ENCODE measurements around the gene ZNF208.
"Not testable (repeated sequence)": the region's sequence is repeated elsewhere in the genome, so short reads cannot be mapped to it uniquely, and the experiment has no call there.

Gene ZNF208

DNA sequence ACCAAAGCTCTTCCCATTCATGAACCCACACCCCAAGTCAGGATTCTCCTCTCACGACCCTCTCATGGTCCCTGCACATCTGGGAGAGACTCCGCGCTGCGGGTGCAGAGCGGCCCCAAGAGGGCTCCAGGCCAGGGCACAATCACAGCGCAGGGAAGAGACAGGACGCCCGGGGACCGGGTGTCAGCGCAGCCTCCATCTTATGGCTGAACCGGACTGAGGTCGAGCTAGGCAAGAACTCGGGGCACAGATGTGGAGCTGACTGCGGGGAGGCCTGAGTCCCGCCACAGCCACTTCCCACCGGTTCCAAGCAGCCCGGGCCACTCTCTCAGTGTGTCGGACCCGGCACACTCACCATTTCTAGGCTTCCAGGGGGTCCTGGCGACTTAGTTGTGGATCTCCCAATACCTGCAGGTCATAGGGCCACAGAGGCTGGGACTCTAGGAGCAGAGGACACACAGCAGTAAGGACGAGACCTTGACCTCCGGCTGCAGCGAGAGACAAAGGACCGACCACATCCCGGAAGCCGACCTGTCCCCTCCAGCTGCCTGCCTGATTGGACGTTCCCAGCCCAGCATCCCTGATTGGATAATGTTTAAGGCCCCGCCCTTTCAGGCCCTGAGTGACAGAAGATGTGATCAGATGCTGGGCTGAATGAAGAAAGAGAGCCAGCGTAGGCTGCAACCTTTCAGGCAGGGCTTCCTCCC, at the start of gene ZNF208:
Gene ZNF208 (minus strand): TSS at position 507 of the 707 bp plus-strand sequence. CDS start 149 bp downstream, at position 358.
- not testable (repeated sequence) for DNase-seq

DNA sequence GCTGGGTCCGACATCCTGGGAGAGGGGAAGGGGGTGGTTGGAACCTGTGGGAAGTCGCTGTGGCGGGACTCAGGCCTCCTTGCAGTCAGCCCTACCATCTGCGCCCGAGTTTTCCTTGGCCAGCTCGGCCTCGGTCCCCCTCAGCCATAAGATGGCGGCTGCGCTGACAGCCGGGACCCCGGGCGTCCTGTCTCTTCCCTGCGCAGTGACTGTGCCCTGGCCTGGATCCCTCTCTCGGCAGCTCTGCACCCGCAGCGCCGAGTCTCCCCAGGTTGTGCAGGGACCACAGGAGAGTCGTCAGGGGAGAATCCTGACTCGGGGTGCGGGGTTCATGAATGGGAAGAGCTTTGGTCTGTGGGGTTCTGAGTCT, 41.9 kb upstream of the ZNF208 start:
- DNase-seq = no peak

DNA sequence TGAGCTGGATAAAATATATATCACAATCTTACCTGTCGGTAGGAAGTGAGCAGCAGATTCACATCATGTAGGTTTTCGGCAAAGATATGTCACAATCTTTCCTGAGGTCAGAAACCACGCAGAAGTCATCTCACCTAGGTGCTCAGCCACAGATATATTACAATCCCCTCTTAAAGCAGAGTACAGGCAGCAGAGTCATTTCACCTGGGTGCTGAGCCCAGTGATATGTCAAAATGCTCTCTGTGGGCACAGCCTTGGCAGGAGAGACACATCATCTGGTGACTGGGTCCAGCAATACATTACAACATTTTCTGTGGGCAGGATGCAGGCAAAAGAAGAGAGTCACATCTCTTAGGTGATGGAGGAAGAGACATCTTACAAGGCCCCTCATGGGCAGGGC, 30.4 kb upstream of the ZNF208 start:
- DNase-seq = not testable (repeated sequence)

DNA sequence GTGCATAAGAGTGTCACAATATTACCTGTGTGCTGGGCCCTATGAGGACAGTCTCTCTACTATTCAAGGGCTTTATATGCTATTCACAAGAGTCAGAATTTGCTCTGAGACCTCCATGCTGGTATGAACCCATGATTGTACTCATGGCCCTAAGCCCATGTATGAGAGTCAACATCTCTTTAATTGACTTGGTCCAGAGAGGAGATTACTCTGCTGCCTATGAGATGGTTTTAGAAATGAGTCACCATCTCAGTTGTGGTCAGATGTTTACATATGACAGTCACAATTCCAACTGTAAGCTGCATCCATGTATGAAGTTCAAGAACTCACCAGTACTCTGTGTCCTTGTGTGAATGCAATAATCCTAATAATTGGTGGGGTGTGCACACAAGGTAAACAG, 19.9 kb upstream of the ZNF208 start:
- DNase-seq = no peak

DNA sequence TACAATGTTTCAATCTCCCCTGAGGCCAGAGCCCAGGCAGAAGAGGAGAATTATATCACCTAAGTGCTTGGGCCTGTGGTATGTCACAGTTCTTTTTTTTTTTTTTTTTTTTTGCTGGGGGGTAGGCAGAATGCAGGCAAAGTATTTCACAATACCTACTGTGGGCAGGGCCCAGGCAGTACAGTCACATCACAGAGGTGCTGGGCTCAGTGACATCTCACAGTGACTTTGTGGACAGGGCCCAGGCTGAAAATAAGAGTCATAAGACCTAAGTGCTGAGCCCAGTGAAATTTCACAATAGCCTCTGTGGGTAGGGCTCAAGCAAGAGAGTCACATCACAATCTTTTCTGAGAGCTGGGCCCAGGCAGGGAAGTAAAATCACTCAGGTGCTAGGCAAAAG, 15.9 kb upstream of the ZNF208 start:
- no peak for DNase-seq

DNA sequence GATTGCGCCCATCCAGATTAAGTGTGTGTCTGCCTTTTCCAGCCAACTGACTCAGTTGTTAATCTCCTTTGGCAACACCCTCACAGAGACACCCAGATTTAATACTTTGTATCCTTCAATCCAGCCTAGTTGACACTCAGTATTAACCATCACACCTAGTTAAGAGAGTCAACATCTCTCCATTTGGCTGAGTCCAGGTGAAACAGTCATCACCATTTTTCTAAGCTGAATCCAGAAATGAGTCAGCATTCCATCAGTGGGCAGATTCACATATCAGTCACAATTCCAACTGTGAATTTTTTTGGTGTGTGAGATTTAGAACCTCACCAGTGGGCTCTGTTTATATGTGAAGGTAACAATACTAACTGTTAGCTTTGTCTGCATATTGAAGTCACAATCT, 14.8 kb upstream of the ZNF208 start:
- DNase-seq = not testable (repeated sequence)

DNA sequence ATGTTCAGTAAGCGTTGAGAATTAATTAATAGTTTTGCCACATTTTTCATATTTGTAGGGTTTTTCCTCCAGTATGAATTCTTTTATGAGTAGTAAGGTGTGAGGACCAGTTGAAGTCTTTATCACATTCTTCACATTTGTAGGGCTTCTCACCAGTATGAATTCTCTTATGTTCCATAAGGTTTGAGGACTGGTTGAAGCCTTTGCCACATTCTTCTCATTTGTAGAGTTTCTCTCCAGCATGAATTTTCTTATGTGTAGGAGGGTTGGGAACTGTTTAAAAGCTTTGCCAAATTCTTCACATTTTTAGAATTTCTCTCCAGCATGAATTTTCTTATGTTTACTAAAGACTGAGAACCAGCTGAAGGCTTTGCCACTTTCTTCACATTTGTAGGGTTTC, 40.3 kb downstream of the ZNF208 start:
- DNase-seq = no peak

DNA sequence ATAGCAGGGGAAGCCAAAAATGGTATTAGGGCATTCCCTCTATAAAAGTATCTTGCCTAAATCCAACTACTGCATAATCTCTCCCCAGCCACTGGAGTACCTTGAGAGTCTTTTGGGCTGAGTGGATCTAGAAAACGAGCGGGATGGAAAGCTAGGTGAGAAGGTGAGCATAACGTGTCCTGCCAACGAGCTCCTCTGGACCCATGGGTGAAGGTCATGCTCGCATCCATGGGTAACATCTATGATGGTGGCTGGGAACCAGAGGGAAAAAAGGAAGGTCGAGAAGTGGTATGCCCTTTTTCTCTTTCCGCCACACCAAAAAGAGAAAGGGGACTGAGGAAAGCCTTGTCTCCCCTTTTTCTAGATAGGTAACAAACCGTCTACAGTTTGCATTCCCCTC, 63.0 kb downstream of the ZNF208 start:
- DNase-seq = no peak

DNA sequence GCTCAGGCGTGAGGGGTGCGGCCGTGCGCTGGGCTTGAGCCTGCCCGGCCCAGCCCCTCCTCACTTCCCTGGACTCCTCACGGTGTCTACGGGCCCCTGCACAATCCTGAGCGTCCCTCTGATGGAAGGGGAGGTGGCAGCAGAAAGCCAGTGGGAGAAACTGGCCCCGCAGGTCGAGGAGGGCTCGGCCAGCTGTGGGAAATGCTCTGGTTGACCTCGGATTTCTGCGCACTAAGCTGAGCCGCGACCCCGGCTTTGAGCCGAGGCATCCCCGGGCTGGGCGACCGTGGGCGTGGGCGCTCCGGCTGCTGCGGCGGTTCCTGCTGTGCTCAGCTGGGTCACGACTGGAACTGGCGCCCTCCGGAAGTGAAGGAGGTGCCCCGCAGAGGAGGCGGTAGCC, 70.1 kb downstream of the ZNF208 start:
- no peak for DNase-seq

DNA sequence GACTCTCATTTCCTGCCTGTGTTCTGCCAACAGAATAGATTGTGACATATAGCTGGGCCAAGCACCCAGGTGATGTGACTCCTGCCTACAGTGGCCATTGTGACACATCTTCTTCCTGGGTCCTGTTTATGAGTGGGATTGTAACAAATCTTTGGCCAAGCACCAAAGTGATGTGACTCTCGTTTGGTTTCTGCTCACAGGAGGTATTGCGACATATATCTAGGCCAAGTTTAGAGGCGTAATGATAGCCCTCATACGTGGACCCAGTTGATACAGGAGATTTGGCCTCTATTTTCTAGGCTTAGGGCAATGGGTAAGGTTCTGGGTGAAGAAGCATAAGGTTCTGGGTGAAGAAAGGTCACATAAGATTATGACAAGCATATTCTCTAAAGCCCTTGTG, 76.2 kb downstream of the ZNF208 start:
- no peak for DNase-seq

DNA sequence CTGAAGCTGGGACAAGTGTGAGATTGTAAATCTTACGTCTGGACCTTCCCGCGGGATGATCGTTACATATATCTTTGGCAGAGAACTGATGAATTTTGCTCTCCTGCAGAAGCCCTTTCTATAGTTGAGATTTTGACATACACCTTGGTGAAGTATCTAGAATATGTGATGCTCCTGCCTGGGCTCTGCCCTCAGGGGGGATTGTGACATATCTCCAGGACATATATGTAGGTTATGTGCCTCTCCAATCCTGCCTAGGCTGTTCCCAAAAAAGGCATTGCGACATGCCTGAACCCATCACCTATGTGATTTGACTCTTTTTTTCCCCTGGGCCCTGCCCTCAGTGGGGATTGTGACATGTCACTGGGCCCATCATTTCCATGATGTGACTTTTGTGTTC, 76.6 kb downstream of the ZNF208 start:
- DNase-seq = no peak

DNA sequence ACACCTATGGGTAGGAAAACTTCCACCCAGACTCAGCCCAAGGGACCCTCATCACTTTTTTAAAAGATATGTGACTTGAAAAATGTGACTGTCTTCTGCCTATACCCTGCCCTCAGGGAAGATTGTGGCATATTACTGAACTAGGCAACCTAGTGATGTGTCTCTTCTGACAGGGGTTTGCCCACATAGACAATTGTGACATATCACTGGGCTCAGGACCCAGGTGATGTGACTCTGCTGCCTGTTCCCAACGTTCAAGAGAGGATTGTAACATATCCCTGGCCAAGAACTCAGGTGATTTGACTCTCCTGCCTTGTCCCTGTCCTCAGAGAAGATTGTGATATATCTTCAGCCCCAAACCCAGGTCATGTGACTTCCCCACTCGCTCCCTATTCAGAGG, 88.5 kb downstream of the ZNF208 start:
- DNase-seq = no peak

DNA sequence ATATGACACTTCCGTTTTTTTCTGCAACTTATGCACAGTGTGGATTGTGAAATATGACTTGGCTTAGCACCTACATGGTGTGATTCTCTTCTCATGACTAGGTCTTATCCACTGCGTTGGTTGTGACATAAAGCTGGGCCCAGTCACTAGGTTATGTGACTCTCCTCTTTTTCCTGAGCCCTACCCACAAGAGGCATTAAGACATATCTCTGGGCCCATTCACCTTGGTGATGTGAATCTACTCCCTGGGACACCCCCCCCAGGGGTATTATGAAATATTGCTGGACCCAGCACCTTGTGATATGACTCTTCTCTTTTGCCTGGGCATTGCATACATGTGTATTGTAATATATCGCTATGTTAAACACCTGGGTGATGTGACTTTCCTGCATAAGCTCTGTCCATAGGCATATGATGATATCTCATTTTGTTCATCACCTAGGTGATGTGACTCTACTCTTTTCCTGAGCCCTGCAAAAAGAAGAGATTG, 89.0 kb downstream of the ZNF208 start:
- DNase-seq = no peak

DNA sequence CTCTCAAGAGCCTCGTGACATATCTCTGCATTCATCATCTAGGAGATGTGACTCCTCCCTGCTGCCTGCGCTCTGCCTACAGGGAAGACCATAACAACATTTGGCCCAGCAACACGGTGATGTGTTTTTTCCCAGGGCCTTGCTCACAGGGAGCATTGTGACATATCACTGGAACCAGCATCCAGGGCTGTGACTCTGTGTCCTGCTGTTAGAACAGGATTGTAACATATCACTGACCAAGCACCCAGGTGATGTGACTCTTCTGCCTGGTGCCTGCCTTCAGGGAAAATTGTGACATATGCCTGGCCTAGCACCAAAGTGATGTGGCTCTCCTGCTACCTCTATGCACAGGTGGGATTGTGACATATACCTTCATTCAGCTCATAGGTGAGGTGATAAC, 95.3 kb downstream of the ZNF208 start:
- no peak for DNase-seq

DNA sequence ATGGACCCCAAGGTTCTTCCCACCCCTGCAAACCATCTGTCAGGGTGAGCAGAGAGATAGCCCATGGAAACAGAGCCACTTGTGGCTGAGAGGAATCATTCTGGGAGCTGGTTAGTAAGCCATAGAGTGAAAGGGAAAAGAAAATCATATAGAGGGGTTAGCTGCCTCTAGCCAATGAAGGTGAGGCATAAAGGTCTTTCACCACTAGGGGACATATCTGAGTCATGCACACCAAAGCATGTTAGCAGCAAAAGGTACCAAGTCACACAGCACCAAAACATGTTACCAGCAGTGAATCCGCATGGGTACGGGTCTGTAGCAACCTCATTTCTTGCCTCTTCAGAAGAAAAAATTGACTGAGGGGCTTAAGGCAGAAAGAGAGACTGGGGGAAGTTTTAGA, 98.1 kb downstream of the ZNF208 start:
- no peak for DNase-seq

DNA sequence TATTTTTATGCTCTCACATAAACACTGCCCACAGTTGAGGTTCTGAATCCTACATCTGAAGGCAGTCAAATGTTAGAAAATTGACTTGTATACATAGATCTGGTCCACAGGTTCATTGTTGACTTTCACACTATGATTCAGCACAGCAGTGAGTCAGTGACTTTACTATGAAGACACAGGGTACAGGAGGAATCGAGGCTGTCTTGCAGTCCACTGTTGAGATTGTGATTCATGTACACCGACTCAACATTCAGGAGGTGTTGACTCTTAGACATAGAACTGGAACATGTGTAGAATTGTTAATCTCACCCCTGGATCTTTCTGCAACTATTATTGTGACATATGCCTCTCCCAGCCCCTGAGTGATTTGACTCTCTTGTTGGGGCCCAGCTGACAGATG, 100.4 kb downstream of the ZNF208 start:
- DNase-seq = no peak

DNA sequence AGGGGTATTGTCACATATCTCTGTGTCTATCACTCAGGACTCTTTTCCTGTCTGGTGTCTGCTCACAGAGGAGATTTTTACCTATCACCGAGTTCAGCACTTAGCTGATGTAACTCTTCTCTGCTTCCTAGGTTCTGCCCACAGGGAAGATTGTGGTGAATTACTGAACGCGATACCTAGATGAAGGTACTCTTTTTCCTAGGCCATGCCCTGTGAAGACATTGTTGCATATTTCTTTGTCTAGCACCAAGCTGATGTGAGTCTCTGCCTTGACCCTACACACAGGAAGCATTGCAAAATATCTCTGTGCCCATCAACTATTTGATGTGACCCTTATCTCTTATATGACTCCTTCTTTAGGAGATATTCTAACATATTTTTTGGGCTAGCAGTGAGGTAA, 102.7 kb downstream of the ZNF208 start:
- no peak for DNase-seq

DNA sequence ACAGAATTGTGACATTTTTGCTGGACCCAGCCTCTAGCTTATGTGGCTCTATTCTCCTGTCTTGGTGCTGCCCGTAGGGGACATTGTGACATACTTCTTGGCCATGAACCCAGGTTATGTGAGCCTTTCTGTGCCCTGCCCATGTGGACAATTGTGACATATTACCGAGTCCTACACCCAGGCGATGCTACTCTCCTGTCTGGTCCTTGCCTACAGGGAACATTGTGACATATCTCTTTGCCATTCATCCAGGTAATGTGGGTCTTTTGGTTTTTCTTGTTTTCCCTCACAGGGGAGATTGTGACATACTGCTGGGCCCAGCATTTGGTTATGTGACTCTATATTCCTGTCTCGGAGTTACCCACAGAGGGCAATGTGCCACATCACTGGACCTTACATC, 103.2 kb downstream of the ZNF208 start:
- DNase-seq = no peak

DNA sequence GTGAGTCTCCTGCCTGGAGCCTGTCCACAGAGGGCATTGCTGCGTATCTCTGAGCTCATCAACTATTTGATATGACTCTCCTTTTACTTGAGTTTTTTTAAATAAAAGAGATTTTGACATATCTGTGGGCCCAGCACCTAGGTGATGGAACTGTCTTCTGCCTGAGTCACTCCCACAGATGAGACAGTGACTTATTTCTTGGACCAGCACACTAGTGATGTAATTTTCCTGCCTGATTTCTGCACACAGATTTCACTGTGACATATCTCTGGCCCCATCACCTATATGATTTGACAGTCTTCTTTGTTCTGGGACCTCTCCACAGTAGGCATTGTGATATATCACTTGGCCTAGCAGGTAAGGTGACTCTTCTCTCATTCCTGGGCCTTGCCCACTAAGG, 108.2 kb downstream of the ZNF208 start:
- no peak for DNase-seq

DNA sequence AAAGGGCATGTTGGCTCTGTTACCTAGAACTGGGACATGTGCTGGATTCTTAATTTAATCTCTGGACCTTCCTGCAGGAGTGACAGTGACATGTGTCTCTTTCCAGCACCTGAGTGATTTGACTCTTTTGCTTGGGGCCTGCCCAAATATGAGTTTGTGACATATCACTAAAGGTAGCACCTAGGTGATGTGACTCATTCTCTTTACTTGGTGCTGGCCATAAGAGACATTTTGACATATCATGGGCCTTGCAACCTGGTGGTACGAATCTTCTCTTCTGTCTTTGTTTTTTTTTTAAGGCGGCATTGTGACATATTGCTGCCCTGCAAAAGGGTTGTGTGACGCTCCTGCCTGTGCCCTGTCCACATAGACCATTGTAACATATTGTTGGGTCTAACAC, 108.9 kb downstream of the ZNF208 start:
- no peak for DNase-seq

DNA sequence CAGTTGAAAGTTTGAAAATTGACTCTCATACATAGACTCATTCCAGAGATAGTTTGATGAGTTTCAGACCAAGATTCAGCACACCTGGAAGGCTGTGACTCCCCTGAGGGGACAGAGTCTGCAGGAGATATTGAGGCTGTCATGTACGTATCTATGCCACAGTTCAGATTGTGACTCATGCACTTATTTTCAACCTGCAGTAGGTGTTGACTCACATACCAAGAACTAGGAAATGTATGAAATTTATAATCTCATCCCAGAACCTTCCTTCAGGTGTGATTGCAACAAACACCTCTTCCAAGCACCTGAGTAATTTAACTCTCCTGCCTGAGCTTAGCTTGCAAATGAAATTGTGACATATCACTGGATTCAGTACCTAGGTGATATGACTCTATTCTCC, 110.3 kb downstream of the ZNF208 start:
- DNase-seq = no peak

DNA sequence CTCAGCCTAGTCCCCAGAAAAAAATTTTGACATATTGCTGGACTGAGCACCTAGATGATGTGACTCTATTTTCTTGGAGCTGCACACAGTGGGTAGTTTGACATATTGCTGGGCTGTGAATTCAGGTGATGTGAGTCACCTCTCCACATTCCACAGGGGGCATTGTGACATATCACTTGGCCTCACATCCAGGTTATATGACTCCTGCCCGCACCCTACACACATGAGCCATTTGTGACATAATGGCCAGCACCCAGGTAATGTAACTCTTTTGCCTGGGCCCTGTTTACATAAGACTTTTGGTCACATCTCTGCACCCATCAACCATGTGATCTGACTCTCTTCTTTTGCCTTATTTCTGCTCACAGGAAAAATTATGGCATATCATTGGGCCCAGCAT, 119.7 kb downstream of the ZNF208 start:
- no peak for DNase-seq

DNA sequence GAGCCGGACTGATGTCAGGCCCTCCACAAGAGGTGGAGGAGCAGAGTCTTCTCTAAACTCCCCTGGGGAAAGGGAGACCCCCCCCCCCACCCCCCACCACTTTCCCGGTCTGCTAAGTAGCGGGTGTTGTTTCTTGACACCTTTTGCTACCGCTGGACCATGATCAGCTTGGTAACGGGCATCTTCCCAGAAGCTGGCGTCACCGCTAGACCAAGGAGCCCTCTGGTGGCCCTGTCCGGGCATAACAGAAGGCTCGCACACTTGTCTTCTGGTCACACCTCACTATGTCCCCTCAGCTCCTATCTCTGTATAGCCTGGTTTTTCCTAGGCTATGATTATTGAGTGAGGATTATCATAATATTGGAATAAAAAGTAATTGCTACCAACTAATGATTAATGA, 120.7 kb downstream of the ZNF208 start:
- DNase-seq = not testable (repeated sequence)

DNA sequence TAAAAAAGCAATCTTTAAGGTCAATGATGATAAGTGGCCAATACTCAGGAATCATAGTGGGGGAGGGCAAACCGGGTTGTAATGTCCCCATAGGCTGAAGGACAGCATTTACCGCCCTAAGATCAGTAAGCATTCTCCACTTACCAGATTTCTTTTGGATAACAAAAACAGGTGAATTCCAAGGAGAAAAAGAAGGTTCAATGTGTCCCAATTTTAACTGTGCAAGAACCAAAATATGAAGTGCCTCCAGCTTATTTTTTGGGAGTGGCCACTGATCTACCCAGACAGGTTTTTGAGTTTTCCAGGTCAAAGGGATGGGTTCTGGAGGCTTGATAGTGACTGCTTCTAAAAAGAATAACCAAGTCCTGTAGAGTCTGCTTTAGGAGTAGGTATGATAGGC, 125.2 kb downstream of the ZNF208 start:
- not testable (repeated sequence) for DNase-seq

DNA sequence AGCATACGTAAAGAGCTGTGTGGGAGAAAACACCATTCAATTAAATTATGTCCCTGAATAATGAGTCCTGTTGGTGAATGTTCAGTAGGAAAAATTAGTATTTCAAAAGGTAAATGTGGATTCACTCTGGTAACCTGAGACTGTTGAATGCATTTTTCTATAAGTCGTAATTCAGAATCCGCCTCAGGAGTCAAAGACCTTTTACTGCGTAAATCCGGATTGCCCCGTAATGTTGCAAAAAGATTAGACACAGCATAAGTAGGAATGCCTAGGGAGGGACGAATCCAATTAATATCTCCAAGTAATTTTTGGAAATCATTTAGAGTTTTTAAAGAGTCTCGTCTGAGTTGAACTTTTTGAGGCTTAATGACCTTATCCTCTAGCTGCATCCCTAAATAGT, 126.0 kb downstream of the ZNF208 start:
- not testable (repeated sequence) for DNase-seq

Measured in fibroblast of skin of right quadriceps (primary cell).